H1 (cell line): Measurements from ENCODE around the gene INHBB.

Source experiments
- CTCF ChIP-seq, 3 experiments: IDR thresholded peaks; 1 replicate in 2 of 3; 2 replicates in 1 of 3; pipeline versions ENCODE4 v1.5.1 to v1.6.1; 2011; ENCODE audit warnings: low read length in 3 of 3, mild to moderate bottlenecking in 3 of 3, inconsistent platforms in 2 of 3, low read depth in 1 of 3, moderate library complexity in 1 of 3; ENCODE audit not compliant: insufficient read depth in 1 of 3; ENCODE audit errors: control extremely low read depth in 1 of 3
- EZH2 ChIP-seq: fragments of 200-600 bp; sonication (generic); IDR thresholded peaks from 2 replicates; pipeline ENCODE4 v1.7.1; 2012; ENCODE audit warnings: low read depth, mild to moderate bottlenecking, moderate library complexity, low read length, inconsistent platforms; ENCODE audit not compliant: severe bottlenecking
- GABPA ChIP-seq: IDR thresholded peaks from 2 replicates; pipeline ENCODE4 v1.6.1; 2011; ENCODE audit warnings: mild to moderate bottlenecking, low read length, moderate library complexity, borderline replicate concordance; ENCODE audit not compliant: insufficient read depth
- JUN ChIP-seq: IDR thresholded peaks from 2 replicates; pipeline ENCODE4 v1.6.1; 2011; ENCODE audit warnings: low read depth, mild to moderate bottlenecking, improper control_type of control experiment, low read length
- POLR2A ChIP-seq, 2 experiments: IDR thresholded peaks; 1 replicate in 1 of 2; 2 replicates in 1 of 2; pipeline ENCODE4 v1.6.1; 2011; ENCODE audit warnings: low read depth in 2 of 2, low read length in 2 of 2, mild to moderate bottlenecking in 2 of 2; ENCODE audit errors: control extremely low read depth in 1 of 2
- SIN3A ChIP-seq, 2 experiments: IDR thresholded peaks in 1 of 2; conservative IDR thresholded peaks in 1 of 2; 2 replicates each; pipeline ENCODE4 v1.6.1; 2011 to 2012; ENCODE audit warnings: low read length in 2 of 2, improper control_type of control experiment in 1 of 2, low read depth in 1 of 2, mild to moderate bottlenecking in 1 of 2
- SRF ChIP-seq: IDR thresholded peaks from 2 replicates; pipeline ENCODE4 v1.6.1; 2011; ENCODE audit warnings: mild to moderate bottlenecking, low read depth, low read length, moderate library complexity
- TAF1 ChIP-seq: IDR thresholded peaks from 2 replicates; pipeline ENCODE4 v1.6.1; 2011; ENCODE audit warnings: mild to moderate bottlenecking, low read depth, low read length
- YY1 ChIP-seq: IDR thresholded peaks from 2 replicates; pipeline ENCODE4 v1.6.1; 2011; ENCODE audit warnings: low read depth, mild to moderate bottlenecking, low read length

- no peak for TF ChIP-seq CTCF (IDR thresholded peaks at IDR 0.05; ENCODE audit: control extremely low read depth in 1 of 3, insufficient read depth in 1 of 3, low read depth in 1 of 3, low read length in 3 of 3)
- no peak for TF ChIP-seq EZH2
- TF ChIP-seq JUN: no peak
- no peak for TF ChIP-seq SRF
- TF ChIP-seq SIN3A (conservative IDR thresholded peaks at IDR 0.05 in 1 of 2, IDR thresholded peaks at IDR 0.05 in 1 of 2; ENCODE audit: low read depth in 1 of 2, low read length in 2 of 2): no peak
- TF ChIP-seq YY1: no peak
- no peak for TF ChIP-seq GABPA
- TF ChIP-seq POLR2A (IDR thresholded peaks at IDR 0.05; ENCODE audit: control extremely low read depth in 1 of 2, low read depth in 2 of 2, low read length in 2 of 2): no peak
- TF ChIP-seq TAF1: no peak
Measured at GRCh38 chr2:120343100-120343432, 2.9 kb upstream of the INHBB start.
